GF-D8 (cell line): Measurements from ENCODE around the gene TTC36.
"Not testable (repeated sequence)": the region's sequence is repeated elsewhere in the genome, so short reads cannot be mapped to it uniquely, and the experiment has no call there.

Experiments
- DNase-seq: peaks from one replicate; lab custom pipeline; 2025; lab: John Stamatoyannopoulos, UW

The TTC36 gene

DNA sequence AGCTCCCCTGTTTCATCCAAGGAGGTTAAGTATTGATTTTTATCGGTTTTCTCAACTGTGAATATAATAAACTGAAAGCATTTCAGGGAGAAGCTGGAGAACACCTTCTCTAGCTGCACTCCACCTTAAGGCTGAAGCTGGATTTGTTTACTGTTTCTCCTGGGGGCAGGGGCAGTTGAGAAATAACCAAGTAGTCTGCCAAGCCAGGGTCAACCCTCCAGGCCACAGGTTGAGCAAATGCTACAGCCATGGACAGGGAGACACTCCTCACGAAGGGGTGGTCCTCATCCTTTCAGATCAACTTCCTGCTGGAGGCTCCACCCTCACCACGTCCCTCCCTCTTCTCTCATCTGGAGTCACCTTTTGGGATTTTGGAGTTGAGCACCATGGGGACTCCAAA is at the start of gene TTC36:
TTC36 (plus strand) TSS at position 366 of the 400 bp plus-strand sequence; CDS start at position 387, 21 bp downstream.
- DNase-seq = no peak

DNA sequence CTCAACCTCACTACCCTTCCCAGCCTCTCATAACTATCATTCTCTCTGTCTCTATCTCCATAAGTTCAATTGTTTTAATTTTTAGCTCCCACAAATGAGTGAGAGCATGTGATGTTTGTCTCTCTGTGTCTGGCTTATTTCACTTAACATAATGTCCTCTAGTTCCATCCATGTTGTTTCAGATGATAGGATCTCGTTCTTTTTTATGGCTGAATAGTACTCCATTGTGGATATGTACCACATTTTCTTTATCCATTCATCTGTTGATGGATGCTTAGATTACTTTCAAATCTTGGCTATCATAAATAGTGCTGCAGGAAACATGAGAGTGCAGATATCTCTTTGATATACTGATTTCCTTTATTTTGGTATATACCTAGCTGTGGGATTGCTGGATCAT is 46.0 kb upstream of the TTC36 start:
- DNase-seq = not testable (repeated sequence)

DNA sequence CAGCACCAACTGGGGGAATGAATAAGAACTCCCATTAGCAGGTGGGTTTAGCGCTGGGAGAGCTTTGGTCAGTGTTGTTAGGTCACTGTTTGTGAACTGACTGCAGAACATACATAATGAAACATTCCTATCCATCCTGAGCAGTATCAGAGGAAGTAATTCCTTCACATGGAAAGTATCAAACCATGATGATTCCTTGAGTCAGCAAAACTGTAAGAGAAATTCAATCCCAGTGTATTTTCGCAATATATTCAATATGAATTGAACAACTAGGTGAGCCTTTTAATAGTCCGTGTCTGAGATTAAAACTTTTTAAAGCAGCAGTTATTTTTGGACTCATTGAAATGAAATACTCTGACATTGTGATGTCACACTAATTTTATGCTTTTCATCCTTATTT is 42.9 kb upstream of the TTC36 start:
- DNase-seq = no peak

DNA sequence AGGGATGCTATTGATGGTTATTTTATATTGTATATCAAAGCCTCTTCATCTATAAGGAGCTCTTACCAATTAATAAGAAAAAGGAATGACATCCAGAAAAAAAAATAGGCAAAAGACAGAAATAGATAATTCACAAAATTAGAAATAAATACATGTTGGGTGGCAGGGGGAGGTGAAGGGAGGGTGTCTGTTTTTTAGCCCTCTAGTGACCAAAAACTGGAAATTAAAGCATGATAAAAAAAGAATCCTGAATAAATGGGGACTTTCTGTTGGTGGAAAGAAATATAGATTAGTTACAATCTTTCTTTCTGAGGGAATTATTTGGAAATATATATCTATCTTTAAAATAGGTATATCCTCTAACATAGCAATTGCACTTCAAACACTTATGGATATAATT is 42.0 kb upstream of the TTC36 start:
- no peak for DNase-seq

DNA sequence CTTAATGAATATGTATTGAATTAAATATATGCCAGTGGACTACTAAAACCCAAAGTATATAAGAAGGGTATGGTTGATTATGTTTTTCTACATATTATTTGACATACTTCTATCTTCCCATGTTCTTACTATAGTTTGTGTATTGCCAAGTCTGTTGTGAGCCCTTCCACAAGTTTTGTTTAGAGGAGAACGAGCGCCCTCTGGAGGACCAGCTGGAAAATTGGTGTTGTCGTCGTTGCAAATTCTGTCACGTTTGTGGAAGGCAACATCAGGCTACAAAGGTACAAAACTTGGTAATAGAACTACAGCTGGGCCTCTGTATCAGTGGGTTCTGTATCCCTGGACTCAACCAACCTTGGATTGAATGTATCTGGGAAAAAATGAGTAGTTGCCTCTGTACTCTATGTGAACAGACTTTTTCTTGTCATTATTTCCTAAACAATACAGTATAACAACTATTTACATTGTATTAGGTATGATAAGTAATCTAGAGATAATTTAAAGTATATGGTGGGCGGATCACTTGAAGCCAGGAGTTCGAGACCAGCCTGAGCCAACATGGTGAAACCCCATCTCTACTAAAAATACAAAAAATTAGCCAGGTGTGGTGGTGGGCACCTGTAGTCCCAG is 38.7 kb upstream of the TTC36 start:
- DNase-seq = peak; percentile 88

DNA sequence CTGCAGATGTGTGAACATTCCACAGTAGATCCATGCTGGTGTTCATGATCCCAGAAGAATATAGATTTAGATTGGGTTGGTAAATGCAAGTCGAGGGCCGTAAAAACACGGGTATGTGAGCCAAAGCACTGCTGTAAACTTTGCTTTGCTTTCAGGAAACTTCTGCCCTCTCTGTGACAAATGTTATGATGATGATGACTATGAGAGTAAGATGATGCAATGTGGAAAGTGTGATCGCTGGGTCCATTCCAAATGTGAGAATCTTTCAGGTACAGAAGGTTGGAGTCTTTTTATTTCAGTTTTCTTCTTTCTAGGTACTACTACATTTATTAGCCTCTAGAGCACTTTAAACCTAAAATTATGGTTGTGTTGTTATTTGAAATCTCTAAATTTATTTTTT is 36.2 kb upstream of the TTC36 start:
- no peak for DNase-seq

- DNase-seq = no peak
Observed at GRCh38 chr11:118497831-118498230, 29.4 kb upstream of the TTC36 start.

- DNase-seq = no peak
Observed at GRCh38 chr11:118503216-118503615, 24.1 kb upstream of the TTC36 start.

- DNase-seq = no peak
Observed at GRCh38 chr11:118511601-118512000, 15.7 kb upstream of the TTC36 start.

DNA sequence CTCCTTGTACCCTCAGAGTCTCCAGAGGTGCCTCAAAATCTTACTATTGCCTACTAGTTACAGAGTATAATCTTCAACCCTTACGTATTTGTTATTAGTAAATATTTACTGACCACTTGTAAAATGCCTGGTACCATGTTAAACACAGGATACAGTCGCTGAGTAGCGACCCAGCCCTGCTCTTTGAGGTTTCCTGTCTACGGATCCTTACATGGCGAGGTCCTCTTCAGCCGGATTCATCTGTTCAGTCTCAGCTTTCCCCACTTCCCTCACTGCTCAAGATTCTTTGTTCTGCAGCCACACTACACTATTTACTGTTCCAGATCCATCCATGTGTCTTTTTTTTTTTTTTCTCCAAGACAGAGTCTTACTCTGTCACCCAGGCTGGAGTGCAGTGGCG is 13.2 kb upstream of the TTC36 start:
- no peak for DNase-seq

- DNase-seq = no peak
Observed at GRCh38 chr11:118519549-118519948, 7.7 kb upstream of the TTC36 start.

DNA sequence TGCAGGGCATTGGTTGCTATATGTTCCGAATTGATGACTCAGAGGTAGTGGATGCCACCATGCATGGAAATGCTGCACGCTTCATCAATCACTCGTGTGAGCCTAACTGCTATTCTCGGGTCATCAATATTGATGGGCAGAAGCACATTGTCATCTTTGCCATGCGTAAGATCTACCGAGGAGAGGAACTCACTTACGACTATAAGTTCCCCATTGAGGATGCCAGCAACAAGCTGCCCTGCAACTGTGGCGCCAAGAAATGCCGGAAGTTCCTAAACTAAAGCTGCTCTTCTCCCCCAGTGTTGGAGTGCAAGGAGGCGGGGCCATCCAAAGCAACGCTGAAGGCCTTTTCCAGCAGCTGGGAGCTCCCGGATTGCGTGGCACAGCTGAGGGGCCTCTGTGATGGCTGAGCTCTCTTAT is 5.4 kb upstream of the TTC36 start:
- DNase-seq = no peak

DNA sequence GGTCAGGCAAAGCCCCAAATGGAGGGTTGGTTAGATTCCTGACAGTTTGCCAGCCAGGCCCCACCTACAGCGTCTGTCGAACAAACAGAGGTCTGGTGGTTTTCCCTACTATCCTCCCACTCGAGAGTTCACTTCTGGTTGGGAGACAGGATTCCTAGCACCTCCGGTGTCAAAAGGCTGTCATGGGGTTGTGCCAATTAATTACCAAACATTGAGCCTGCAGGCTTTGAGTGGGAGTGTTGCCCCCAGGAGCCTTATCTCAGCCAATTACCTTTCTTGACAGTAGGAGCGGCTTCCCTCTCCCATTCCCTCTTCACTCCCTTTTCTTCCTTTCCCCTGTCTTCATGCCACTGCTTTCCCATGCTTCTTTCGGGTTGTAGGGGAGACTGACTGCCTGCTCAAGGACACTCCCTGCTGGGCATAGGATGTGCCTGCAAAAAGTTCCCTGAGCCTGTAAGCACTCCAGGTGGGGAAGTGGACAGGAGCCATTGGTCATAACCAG is 4.7 kb upstream of the TTC36 start:
- DNase-seq = peak; percentile 25

DNA sequence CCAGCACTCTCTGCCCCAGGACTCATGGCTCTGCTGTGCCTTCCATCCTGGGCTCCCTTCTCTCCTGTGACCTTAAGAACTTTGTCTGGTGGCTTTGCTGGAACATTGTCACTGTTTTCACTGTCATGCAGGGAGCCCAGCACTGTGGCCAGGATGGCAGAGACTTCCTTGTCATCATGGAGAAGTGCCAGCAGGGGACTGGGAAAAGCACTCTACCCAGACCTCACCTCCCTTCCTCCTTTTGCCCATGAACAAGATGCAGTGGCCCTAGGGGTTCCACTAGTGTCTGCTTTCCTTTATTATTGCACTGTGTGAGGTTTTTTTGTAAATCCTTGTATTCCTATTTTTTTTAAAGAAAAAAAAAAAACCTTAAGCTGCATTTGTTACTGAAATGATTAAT is 2.9 kb upstream of the TTC36 start:
- DNase-seq = peak; percentile 94

DNA sequence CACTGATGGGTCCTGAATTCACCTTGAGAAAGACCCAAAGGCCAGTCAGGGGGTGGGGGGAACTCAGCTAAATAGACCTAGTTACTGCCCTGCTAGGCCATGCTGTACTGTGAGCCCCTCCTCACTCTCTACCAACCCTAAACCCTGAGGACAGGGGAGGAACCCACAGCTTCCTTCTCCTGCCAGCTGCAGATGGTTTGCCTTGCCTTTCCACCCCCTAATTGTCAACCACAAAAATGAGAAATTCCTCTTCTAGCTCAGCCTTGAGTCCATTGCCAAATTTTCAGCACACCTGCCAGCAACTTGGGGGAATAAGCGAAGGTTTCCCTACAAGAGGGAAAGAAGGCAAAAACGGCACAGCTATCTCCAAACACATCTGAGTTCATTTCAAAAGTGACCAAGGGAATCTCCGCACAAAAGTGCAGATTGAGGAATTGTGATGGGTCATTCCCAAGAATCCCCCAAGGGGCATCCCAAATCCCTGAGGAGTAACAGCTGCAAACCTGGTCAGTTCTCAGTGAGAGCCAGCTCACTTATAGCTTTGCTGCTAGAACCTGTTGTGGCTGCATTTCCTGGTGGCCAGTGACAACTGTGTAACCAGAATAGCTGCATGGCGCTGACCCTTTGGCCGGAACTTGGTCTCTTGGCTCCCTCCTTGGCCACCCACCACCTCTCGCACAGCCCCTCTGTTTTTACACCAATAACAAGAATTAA is 2.4 kb upstream of the TTC36 start:
- peak; percentile 100 for DNase-seq

DNA sequence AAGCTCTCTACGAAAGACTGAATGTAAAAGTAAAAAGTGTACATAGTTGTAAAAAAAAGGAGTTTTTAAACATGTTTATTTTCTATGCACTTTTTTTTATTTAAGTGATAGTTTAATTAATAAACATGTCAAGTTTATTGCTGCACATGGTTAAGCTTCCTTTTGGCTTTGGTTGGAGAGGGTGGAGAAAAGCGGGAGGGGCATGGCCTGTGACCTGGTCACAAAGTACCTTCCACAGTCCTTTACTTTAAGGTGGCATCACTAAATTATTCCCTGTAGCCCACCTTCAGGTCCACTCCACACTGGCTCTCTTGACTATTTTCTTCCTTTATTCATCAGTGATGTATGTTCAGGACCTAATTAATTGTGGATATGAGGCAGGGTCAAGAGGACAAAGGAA is 586 bp upstream of the TTC36 start:
- DNase-seq = no peak

DNA sequence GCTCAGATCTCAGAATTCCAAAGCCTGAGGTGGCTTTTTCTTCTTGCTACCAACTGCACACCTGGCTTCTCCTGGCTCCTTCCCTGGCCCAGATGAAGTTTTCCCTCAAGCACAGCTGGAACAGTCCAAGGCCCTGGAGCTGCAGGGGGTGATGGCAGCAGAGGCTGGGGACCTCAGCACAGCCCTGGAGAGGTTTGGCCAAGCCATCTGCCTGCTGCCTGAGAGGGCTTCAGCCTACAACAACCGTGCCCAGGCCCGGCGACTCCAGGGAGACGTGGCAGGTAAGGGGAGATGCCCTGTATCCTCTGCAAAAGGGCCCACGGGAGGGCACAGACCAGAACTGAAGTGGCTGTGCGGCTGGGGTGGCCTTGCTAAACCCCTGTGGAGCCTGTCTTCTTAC is 1.2 kb downstream of the TTC36 start:
- no peak for DNase-seq

- DNase-seq = no peak
Observed at GRCh38 chr11:118529584-118530175, 2.4 kb downstream of the TTC36 start.

- DNase-seq = no peak
Observed at GRCh38 chr11:118530180-118530682, 3.0 kb downstream of the TTC36 start.

DNA sequence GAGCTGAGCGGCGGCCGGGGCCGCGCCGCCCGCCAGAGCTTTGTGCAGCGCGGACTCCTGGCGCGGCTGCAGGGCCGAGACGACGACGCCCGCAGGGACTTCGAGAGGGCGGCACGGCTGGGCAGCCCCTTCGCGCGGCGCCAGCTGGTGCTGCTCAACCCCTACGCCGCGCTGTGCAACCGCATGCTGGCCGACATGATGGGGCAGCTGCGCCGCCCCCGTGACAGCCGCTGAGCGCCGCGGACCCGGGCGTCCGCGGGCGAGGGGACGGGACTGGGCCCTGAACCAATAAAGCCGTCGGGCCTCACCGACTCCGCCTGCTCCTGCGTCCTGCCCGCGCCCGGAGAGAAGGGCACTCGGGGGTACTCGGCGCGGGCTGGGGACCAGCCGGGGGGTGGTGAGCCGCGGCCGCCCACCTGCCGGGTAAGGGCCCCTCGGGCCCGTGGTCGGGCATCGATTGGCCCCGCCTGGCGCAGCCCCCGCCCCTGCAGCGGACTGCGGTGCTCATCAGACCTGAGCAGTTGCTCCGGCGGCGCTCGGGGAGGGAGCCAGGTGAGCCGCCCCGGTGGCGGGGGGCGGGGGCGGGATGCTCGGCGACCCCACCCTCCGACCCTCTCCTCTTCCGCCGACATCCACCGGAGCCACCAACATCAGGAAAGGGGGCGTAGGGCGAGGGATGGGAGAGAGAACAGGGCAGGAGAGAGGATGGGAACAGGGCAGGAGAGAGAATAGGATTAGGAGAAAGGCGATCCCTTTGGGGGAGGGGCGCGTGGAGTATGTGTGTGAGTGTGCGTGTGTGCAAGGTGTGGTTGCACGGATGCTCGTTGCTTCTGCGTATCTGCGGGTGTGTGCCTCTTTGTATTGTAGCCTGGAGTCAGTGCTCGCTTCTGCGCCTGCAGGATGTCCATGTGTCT is 3.7 kb downstream of the TTC36 start, which contains the start of gene TMEM25:
TMEM25 (plus strand) TSS at position 510 of the 914 bp plus-strand sequence. CDS start 610 bp downstream, outside the sequence.
- DNase-seq = peak; percentile 47

DNA sequence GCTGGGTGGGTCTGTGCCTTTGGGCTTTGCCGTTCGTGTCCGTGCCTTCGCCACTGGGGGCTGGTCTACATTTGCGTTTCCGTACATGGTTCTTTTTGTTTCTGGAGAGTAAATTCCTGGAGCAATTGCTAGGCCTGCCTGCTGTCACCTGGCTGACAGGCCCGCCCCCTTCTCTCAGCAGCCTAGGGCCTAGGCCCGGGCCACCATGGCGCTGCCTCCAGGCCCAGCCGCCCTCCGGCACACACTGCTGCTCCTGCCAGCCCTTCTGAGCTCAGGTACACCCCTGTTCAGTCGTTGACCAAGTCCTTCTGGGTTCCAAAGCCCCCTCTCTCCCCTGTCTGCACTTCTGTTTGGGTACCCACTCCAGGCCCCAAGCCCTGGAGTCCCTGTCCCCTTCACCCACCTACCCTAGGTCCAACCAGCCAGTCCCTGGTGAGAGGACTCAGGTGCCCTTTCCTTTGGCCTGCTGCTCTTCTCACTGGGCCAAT is 4.4 kb downstream of the TTC36 start:
- no peak for DNase-seq

GRCh38 chr11:118532091-118532490 is 4.8 kb downstream of the TTC36 start:
- DNase-seq = no peak
